GM18520 (cell line): ENCODE data around the gene TEX22.

ENCODE experiments used
- ATAC-seq: cut with Tn5 transposase; IDR thresholded peaks from one replicate; pipeline ENCODE4 v1.9.1; 2021; ENCODE audit not compliant: unreplicated experiment

The TEX22 gene

GRCh38 chr14:105436891-105437722 lies 38.8 kb downstream of the TEX22 start:
- no peak for ATAC-seq

GRCh38 chr14:105437723-105438500 lies 39.6 kb downstream of the TEX22 start:
- no peak for ATAC-seq

GRCh38 chr14:105439179-105439578 lies 40.8 kb downstream of the TEX22 start:
- ATAC-seq, result no peak

GRCh38 chr14:105439710-105440553 lies 41.6 kb downstream of the TEX22 start:
- ATAC-seq, result no peak

DNA sequence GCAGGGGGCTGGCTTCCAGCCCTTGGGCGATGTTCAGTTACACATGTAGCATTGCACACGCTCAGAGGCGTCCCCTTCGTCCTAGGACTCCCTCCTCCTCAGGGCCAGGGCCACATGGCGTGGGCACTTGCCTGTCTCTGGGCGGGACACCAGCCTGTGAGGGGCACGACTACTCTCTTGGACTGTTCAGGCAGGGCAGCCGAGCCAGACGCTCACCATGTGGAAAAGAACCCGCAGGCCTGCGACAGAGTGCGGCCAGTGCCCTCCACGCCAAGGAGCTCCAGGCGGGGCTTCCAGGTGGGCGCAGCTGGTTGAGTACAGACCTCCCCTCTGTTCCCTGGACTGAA lies 42.2 kb downstream of the TEX22 start:
- no peak for ATAC-seq

DNA sequence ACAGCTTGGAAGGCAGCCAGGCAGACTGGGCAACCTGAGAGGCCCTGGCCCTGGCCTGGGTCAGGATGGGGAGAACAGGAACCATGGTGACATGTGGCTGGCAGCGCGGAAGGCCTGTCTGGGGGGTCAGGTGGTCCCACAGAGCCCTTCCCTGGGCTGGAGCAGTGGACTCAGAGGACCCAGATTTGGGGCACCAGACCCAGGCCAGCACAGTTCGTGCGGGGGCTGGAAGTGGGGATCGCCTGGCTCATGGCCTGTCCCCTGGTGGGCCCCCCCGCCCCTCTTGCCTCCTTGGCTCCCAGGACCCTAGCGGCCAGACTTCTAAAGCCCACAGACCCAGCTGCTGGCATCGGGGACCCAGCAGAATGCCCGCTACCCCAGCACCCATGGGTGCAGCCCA lies 42.7 kb downstream of the TEX22 start:
- no peak for ATAC-seq

GRCh38 chr14:105442125-105442524 lies 43.8 kb downstream of the TEX22 start:
- no peak for ATAC-seq

GRCh38 chr14:105442834-105443233 lies 44.5 kb downstream of the TEX22 start:
- ATAC-seq, result no peak

DNA sequence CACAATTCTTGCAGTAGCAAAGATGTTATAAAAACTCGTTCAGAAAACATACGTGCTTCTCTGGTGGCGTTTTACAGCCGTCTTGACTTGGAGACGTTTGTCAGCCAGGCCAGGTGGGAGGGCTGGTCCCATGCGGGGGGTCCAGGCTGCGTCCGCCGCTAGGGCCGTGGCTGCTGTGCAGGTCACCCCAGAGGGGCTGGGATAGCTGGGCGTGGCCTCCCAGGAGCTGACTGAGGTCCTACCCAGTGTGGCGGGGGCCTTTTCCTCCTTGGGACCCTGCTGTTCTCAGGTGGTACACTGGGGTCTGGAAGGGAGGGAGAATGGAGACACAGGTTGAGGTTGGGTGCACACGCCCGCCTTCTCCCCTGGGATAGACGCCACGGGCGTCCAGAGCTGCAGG lies 46.5 kb downstream of the TEX22 start:
- no peak for ATAC-seq

GRCh38 chr14:105445290-105445689 lies 47.0 kb downstream of the TEX22 start:
- ATAC-seq, result no peak

DNA sequence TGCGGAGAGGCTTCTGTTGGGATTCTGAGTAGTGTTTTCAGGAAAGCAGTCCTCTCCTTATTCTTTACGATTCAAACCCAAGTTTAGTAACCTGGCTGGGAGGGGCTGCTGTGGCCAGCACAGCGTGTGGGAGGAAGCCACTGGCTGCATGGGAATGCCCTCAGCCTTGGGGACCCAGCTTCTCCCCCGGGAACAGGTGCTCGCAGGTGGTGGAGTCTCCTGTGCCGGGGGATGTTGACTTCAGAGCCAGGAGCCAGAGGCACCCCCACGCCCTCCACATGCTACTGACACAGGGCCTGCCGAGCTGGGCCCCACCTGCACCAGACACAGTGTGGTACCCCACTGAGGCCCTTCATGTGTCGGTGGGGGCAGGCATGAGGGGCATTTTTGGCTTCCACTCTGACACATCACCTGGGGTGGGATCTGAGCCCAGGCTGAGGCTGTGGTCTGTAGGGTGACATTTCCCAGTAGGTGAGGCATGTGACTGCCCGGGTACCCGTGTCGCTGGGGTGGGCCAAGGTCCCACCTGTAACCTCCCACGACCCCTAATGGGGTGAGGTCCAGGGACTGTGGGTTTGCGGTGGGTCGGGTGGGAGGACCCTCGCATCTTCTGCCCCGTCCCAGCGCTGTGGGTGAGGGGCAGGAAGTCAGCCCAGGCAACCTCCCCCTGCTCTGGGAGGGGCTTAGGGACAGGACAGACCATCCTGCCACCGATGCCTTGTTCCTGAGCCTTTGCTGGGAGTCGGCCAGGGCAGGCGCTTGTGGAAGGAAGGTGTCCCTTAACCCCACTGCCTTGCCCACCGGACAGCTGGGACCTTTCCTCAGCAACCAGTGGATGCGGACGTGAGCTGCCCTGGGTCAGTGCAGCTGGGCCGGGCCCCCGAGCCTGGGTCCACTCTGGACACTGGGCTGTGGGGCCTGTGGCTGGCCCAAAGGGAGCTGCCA lies 47.8 kb downstream of the TEX22 start:
- ATAC-seq, result no peak

DNA sequence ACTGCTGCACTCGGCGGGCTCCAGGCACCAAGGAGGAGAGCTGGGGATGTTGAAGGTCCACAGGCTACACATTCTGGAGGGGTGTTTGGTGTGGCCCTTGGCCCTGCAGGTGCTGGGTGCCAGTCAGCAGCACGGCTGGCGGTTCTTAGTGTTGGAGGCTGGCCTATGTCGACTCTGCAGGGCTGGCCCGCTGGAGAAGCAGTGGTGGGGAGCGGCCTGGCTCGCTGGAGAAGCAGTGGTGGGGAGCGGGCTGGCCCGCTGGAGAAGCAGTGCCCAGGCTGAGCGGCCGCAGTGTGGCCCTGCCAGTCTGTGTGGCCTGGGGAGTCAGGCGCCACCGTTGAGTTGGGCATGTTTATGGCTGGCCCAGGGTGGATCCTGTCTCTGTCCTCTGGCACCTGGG lies 48.6 kb downstream of the TEX22 start:
- no peak for ATAC-seq

DNA sequence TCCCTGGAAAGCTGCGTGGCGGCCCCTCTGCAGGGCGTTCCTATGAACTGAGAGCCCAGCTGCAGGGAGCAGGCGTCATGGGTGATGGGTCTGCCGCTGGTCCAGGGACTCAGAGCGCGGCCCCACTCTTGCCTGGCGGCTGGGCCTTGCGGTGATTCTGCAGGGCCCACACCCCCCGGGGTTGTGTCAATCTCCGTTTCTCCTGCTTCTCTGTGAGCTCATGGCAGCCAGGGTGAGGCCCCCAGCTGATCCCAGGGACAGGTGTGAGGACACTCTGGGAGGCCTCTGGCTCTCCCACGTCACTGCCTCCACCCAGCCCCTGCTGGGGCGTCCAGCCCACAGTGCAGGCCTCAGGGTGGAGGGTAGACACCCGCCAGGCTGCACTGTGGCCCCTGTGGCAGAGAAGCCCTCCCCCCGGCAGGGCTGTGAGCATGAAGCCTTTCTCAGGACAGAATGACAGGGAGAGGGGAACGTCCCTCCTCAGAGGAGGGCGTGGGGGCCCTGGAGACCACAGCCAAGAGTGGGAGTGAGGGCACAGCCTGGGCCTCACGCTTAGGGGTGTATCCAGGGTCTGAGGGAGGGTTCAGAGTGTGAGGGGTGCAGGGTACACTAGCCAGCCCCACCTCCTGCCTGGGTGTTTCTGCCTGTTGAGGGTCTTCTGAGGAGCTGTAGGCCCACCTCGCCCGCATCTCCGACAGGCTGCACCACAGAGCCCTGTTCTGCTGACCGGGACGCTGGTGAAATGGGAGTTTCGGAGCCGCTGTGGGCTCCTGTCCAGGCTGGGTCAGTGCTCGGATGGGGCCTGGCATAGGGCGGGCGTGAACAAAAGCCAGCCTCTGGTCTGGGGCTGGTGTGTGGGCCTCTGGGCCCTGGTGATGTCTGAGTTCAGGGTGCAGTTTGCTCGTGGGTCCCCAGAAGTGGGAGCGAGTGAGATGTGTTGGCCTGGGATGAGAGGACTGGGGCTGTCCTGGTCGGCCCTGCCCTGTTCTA lies 49.6 kb downstream of the TEX22 start:
- ATAC-seq, result no peak

- no peak for ATAC-seq
Measured at GRCh38 chr14:105448706-105449111, 50.4 kb downstream of the TEX22 start.

DNA sequence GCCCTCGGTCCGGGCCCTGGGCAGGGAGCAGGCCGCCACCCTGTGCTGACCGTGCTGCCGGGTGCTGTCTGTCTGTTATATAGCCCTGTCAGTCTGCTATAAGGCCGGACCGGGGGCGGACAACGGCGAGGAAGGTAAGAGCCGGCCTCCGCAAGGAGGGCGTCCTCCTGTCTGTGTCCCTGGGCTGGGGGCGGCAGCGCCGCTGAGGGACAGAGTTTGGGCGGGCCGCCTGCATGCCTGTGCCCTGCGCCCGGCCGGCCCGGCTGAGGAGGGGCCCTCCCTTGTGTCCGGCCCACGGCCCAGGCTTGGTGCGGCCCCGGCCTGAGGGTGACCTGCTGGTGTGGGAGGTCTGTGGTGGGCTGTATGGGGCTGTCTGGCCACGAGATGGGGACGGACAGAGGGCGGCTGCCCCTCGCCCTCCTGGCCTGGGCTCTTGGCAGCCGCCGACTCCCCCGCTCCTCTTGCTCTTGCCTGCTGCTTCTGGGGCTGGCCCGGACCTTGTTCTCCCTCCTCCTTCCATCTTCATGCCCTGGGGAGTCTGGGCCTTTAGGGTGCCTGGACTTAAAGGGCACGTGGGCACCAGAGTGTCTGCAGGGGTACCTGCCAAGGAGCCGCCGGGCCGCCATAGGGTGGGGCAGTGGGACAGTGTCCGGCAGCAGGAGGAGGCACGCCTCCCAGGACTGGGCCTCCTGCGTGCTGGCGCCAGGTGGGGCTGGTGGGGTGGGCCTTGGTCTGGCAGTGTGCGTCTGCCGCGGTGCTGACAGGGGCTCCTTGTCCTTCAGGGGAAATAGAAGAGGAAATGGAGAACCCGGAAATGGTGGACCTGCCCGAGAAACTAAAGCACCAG lies 51.2 kb downstream of the TEX22 start:
- no peak for ATAC-seq

- ATAC-seq, result no peak
Measured at GRCh38 chr14:105450123-105450505, 51.8 kb downstream of the TEX22 start.

DNA sequence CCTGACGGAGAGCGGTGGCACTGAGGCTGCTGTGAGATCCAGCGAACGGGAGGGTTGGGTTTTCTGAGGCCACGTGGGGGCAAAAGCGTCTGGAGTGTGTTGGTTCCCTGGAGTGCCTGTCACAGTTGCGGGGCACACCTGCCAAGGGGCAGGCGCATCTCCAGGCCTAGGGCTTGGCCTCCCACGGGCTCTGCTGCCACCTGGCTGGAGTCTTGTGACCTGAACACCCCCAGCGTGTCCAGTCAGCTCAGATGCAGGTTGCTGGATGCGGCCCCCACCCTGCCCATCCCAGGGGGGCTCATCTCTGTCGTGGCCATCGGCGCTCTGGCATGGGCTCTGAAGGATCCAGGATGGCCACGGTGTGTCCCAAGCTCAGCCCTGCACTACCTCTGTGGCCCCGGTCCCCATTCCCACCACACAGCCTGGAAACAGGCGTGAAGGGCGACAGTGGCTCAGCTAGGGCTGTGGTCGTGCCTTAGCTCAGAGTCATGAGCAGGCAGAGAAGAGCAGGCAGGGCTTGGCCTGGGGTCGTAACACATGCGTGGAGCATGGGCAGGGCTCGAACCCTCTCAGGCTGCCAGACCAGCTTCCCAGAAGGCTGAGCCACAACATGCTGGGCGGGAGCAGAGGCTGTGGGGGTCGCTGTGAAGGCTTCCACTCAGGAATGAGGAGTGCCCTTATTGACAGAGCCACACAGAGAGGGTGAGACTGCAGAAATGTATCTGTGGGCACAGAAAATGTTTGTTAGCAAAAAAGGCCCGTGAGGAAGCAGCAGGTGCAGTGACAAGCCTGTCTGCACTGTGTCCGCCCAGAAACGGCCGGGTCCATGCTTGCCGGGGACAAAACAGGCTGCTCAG lies 52.8 kb downstream of the TEX22 start:
- ATAC-seq, result no peak
